ENCODE measurements around the gene P2RY6.

The P2RY6 gene

GRCh38 chr11:73260127-73260457 lies 12.0 kb upstream of the P2RY6 start:
- Histone ChIP-seq H3K36me3 (ENCODE audit: insufficient read depth, low read length) (no peaks in the 10 kb centered on the region), H3K79me2 (ENCODE audit: insufficient read depth, low read length) (no peaks in the 10 kb centered on the region), H4K20me1 (ENCODE audit: insufficient read depth, low read length, poor library complexity, severe bottlenecking) (no peaks in the 10 kb centered on the region), H3K27me3 (ENCODE audit: insufficient read depth, low read length, poor library complexity, severe bottlenecking) (no peaks in the 10 kb centered on the region), H3K4me2 (ENCODE audit: low read depth, low read length, poor library complexity, severe bottlenecking) (no peak overlapping the region), H3K9ac (ENCODE audit: low read depth, low read length, poor library complexity, severe bottlenecking) (no peak overlapping the region), H3K4me1 (ENCODE audit: insufficient read depth, low read length, poor library complexity, severe bottlenecking) (no peaks in the 10 kb centered on the region), H3K4me3 (ENCODE audit: low read length, poor library complexity, severe bottlenecking) (no peak overlapping the region), H3F3A (ENCODE audit: low read depth) (no peaks in the 10 kb centered on the region), H3K9me3 (ENCODE audit: insufficient read depth, low read depth, low read length) (no peaks in the 10 kb centered on the region), H3K9me2 (replicated peaks; ENCODE audit: low read depth, low read length) (no peaks in the 10 kb centered on the region), H2AFZ (ENCODE audit: low read length) (no peak overlapping the region)
- no peak for TF ChIP-seq CTCF (conservative IDR thresholded peaks at IDR 0.05; ENCODE audit: low read length)
- TF ChIP-seq EZH2phosphoT487 (IDR thresholded peaks at IDR 0.05; ENCODE audit: borderline replicate concordance), result no peak

DNA sequence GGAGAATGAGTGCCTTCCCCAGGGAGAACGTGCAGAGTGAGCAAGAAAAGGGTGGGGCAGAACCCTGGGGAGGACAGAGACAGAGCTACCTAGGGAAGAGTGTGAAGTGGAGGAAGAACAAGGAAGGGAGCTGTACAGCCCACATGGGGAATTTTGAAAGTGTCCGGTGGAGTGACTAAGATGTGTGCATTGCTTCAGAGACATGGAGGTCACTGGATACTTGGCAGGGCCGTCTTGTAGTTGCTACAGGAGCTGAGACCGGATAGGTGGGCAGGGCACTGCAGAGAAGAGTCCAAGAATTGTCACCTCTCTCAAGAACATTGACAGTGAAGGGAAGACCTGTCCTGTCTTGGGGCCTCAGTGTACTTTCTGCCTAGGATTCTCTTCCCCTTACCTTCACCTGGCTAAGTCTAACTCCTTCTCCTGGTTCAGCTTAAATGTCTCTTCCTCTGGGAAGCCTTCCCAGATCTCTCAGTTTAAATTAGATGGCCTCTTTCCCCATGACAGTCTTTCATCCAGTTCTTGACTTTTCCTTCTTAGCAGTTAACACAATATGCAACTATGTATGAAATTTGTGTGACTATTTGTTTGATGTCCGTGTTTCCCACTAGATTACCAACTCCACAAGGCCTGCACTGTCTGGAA lies 9.2 kb upstream of the P2RY6 start:
- Histone ChIP-seq H3K4me1 (ENCODE audit: insufficient read depth, low read length, poor library complexity, severe bottlenecking) (peaks cover 7% of the 10 kb centered on the region), H3K36me3 (ENCODE audit: insufficient read depth, low read length) (no peaks in the 10 kb centered on the region), H3K9me3 (ENCODE audit: insufficient read depth, low read depth, low read length) (no peaks in the 10 kb centered on the region), H3K4me3 (ENCODE audit: low read length, poor library complexity, severe bottlenecking) (no peak overlapping the region), H3K9me2 (replicated peaks; ENCODE audit: low read depth, low read length) (no peaks in the 10 kb centered on the region), H3K9ac (ENCODE audit: low read depth, low read length, poor library complexity, severe bottlenecking) (no peak overlapping the region), H4K20me1 (ENCODE audit: insufficient read depth, low read length, poor library complexity, severe bottlenecking) (no peaks in the 10 kb centered on the region), H3K27me3 (ENCODE audit: insufficient read depth, low read length, poor library complexity, severe bottlenecking) (no peaks in the 10 kb centered on the region), H3K4me2 (ENCODE audit: low read depth, low read length, poor library complexity, severe bottlenecking) (no peak overlapping the region), H2AFZ (ENCODE audit: low read length) (no peak overlapping the region), H3K79me2 (ENCODE audit: insufficient read depth, low read length) (no peaks in the 10 kb centered on the region), H3F3A (ENCODE audit: low read depth) (no peaks in the 10 kb centered on the region)
- no peak for TF ChIP-seq EZH2phosphoT487 (IDR thresholded peaks at IDR 0.05; ENCODE audit: borderline replicate concordance)
- TF ChIP-seq CTCF (conservative IDR thresholded peaks at IDR 0.05; ENCODE audit: low read length), result no peak

GRCh38 chr11:73263640-73264039 lies 8.5 kb upstream of the P2RY6 start:
- Histone ChIP-seq H2AFZ (ENCODE audit: low read length) (no peak overlapping the region), H3K79me2 (ENCODE audit: insufficient read depth, low read length) (no peaks in the 10 kb centered on the region)

More at GRCh38 chr11:73263640-73264039, 8.5 kb upstream of the P2RY6 start:
- Histone ChIP-seq H3K4me1 (ENCODE audit: insufficient read depth, low read length, poor library complexity, severe bottlenecking) (peaks cover 9% of the 10 kb centered on the region), H3K9ac (ENCODE audit: low read depth, low read length, poor library complexity, severe bottlenecking) (no peak overlapping the region), H3K9me3 (ENCODE audit: insufficient read depth, low read depth, low read length) (no peaks in the 10 kb centered on the region), H3K4me2 (ENCODE audit: low read depth, low read length, poor library complexity, severe bottlenecking) (no peak overlapping the region), H3F3A (ENCODE audit: low read depth) (no peaks in the 10 kb centered on the region), H3K27me3 (ENCODE audit: insufficient read depth, low read length, poor library complexity, severe bottlenecking) (no peaks in the 10 kb centered on the region), H3K9me2 (replicated peaks; ENCODE audit: low read depth, low read length) (no peaks in the 10 kb centered on the region), H4K20me1 (ENCODE audit: insufficient read depth, low read length, poor library complexity, severe bottlenecking) (no peaks in the 10 kb centered on the region), H3K4me3 (ENCODE audit: low read length, poor library complexity, severe bottlenecking) (no peak overlapping the region), H3K36me3 (ENCODE audit: insufficient read depth, low read length) (no peaks in the 10 kb centered on the region)
- TF ChIP-seq EZH2phosphoT487 (IDR thresholded peaks at IDR 0.05; ENCODE audit: borderline replicate concordance) (no peak), CTCF (conservative IDR thresholded peaks at IDR 0.05; ENCODE audit: low read length) (no peak)
